ENCODE results near the gene PFKP.

PFKP gene

GRCh38 chr10:3025026-3025683, 42.2 kb upstream of the PFKP start:
- no peak overlapping the region for H3K4me3 ChIP-seq (ENCODE audit: low read depth, low read length)
- DNase-seq (ENCODE audit: low read depth) = no peak
- TF ChIP-seq MAX (IDR thresholded peaks at IDR 0.05; ENCODE audit: low read depth, low read length) = no peak
- no peak for TF ChIP-seq POLR2A (IDR thresholded peaks at IDR 0.05; ENCODE audit: extremely low read depth, insufficient read length)
- no peak for TF ChIP-seq CTCF (IDR thresholded peaks at IDR 0.05; ENCODE audit: low read depth, low read length)

GRCh38 chr10:3027866-3028265, 39.5 kb upstream of the PFKP start:
- no peak overlapping the region for H3K4me3 ChIP-seq (ENCODE audit: low read depth, low read length)

GRCh38 chr10:3028441-3028840, 38.9 kb upstream of the PFKP start:
- no peak overlapping the region for H3K4me3 ChIP-seq (ENCODE audit: low read depth, low read length)
- TF ChIP-seq MAX (IDR thresholded peaks at IDR 0.05; ENCODE audit: low read depth, low read length) = no peak
- no peak for DNase-seq (ENCODE audit: low read depth)

More at GRCh38 chr10:3027866-3028265, 39.5 kb upstream of the PFKP start:
- TF ChIP-seq CTCF (IDR thresholded peaks at IDR 0.05; ENCODE audit: low read depth, low read length) (no peak), MYC (IDR thresholded peaks at IDR 0.05; ENCODE audit: low read depth, low read length) (no peak), MAX (IDR thresholded peaks at IDR 0.05; ENCODE audit: low read depth, low read length) (no peak), POLR2A (IDR thresholded peaks at IDR 0.05; ENCODE audit: extremely low read depth, insufficient read length) (no peak)
- no peak for DNase-seq (ENCODE audit: low read depth)

- H3K4me3 ChIP-seq (ENCODE audit: low read depth, low read length) = no peak overlapping the region
- no peak for DNase-seq (ENCODE audit: low read depth)
- no peak for TF ChIP-seq CTCF (IDR thresholded peaks at IDR 0.05; ENCODE audit: low read depth, low read length)
- no peak for TF ChIP-seq MAX (IDR thresholded peaks at IDR 0.05; ENCODE audit: low read depth, low read length)
- no peak for TF ChIP-seq MYC (IDR thresholded peaks at IDR 0.05; ENCODE audit: low read depth, low read length)
- no peak for TF ChIP-seq POLR2A (IDR thresholded peaks at IDR 0.05; ENCODE audit: extremely low read depth, insufficient read length)
These were observed 36.6 kb upstream of the PFKP start for GRCh38 chr10:3030765-3031164.

- TF ChIP-seq CTCF (IDR thresholded peaks at IDR 0.05; ENCODE audit: low read depth, low read length) = no peak
- no peak for TF ChIP-seq POLR2A (IDR thresholded peaks at IDR 0.05; ENCODE audit: extremely low read depth, insufficient read length)
- no peak for TF ChIP-seq MAX (IDR thresholded peaks at IDR 0.05; ENCODE audit: low read depth, low read length)
- TF ChIP-seq MYC (IDR thresholded peaks at IDR 0.05; ENCODE audit: low read depth, low read length) = no peak
- no peak overlapping the region for H3K4me3 ChIP-seq (ENCODE audit: low read depth, low read length)
- DNase-seq (ENCODE audit: low read depth) = no peak
These were observed 35.9 kb upstream of the PFKP start for GRCh38 chr10:3031490-3031889.

GRCh38 chr10:3033925-3034324, 33.4 kb upstream of the PFKP start:
- no peak overlapping the region for H3K4me3 ChIP-seq (ENCODE audit: low read depth, low read length)
- no peak for TF ChIP-seq POLR2A (IDR thresholded peaks at IDR 0.05; ENCODE audit: extremely low read depth, insufficient read length)
- no peak for TF ChIP-seq MYC (IDR thresholded peaks at IDR 0.05; ENCODE audit: low read depth, low read length)
- TF ChIP-seq CTCF (IDR thresholded peaks at IDR 0.05; ENCODE audit: low read depth, low read length) = no peak
- TF ChIP-seq MAX (IDR thresholded peaks at IDR 0.05; ENCODE audit: low read depth, low read length) = no peak
- DNase-seq (ENCODE audit: low read depth) = no peak

All from NB4 (cell line).